HepG2 (cell line): Measurements from ENCODE around the gene CFHR2. TPM values are rescaled to one million over a fixed set of nuclear protein-coding genes. Genes with fewer than 3 reads are reported as not detected.

Experiments used
- ATAC-seq: fragments of 200-7000 bp; cut with Tn5 transposase; 3 replicates; pipeline ENCODE4 v1.9.1; 2020; ENCODE audit warnings: mild to moderate bottlenecking, moderate library complexity
- BruUV-seq: library from RNA; stranded (reverse); fragments of 400-500 nt; replicated peaks from 2 replicates; lab custom pipeline; 2021; lab: Mats Ljungman, UMichigan
- CTCF ChIA-PET: fragments of 300-600 bp; formaldehyde crosslinking; extraction: SDS; loops from one replicate; lab custom pipeline; 2021; ENCODE audit warnings: low total read pairs, inconsistent platforms, low intra/inter-chr PET ratio; lab: Yijun Ruan, JAX
- POLR2A ChIA-PET: fragments of 350-600 bp; sonication (Branson Sonifier 250); formaldehyde crosslinking; loops from one replicate; lab custom pipeline; 2020; ENCODE audit warnings: antibody characterized with exemption, inconsistent platforms; lab: Yijun Ruan, JAX
- DNase-seq: peaks from one replicate; pipeline ENCODE4 v3.0.0-alpha.2; 2015; ENCODE audit warnings: low spot score
- FAIRE-seq: peaks from 3 replicates; lab custom pipeline; 2011; peaks lifted over from hg19 to GRCh38; lab: Jason Lieb, UNC
- H2AFZ ChIP-seq: one replicate; pipeline ENCODE4 v1.6.1; 2011; ENCODE audit warnings: low read length, inconsistent platforms
- H3K27ac ChIP-seq: fragments of 300-600 bp; 3 replicates; pipeline ENCODE4 v1.8.0; 2011; ENCODE audit warnings: mixed run types, mild to moderate bottlenecking, mixed read lengths, low read length, inconsistent platforms; ENCODE audit not compliant: insufficient read depth; ENCODE audit errors: extremely low read length
- H3K27me3 ChIP-seq, 2 experiments: fragments of 200-600 bp in 1 of 2; 2 replicates in 1 of 2; 3 replicates in 1 of 2; pipeline versions ENCODE4 v1.6.0 to v1.8.0; 2011; ENCODE audit warnings: low read length in 2 of 2, mild to moderate bottlenecking in 2 of 2, moderate library complexity in 2 of 2, inconsistent platforms in 1 of 2; ENCODE audit not compliant: insufficient read depth in 2 of 2, control insufficient read depth in 1 of 2
- H3K36me3 ChIP-seq, 2 experiments: fragments of 200-600 bp in 1 of 2; replicated peaks in 1 of 2; 2 replicates in 1 of 2; 3 replicates in 1 of 2; pipeline versions ENCODE4 v1.5.1 to v1.8.0; 2011; ENCODE audit warnings: low read length in 2 of 2, inconsistent platforms in 1 of 2; ENCODE audit not compliant: insufficient read depth in 2 of 2, control insufficient read depth in 1 of 2
- H3K4me1 ChIP-seq: 2 replicates; pipeline ENCODE4 v1.5.1; 2012; ENCODE audit warnings: low read length, inconsistent platforms; ENCODE audit not compliant: insufficient read depth
- H3K4me2 ChIP-seq: 2 replicates; pipeline ENCODE4 v1.6.0; 2011; ENCODE audit warnings: low read depth, low read length, inconsistent platforms
- H3K4me3 ChIP-seq, 3 experiments: fragments of 200-600 bp in 1 of 3; sonication (generic), shearing (Covaris generic) in 1 of 3; replicated peaks in 1 of 3; 2 replicates each; pipeline ENCODE4 v1.5.1; 2011 to 2016; ENCODE audit warnings: low read length in 3 of 3, inconsistent platforms in 2 of 3, low read depth in 2 of 3, mild to moderate bottlenecking in 2 of 3, control low read depth in 1 of 3, mixed read lengths in 1 of 3; ENCODE audit not compliant: insufficient read depth in 1 of 3
- H3K79me2 ChIP-seq: one replicate; pipeline ENCODE4 v1.6.1; 2011; ENCODE audit warnings: low read length, inconsistent platforms; ENCODE audit not compliant: insufficient read depth
- H3K9ac ChIP-seq: 2 replicates; pipeline ENCODE4 v1.6.0; 2011; ENCODE audit warnings: mild to moderate bottlenecking, low read depth, low read length, inconsistent platforms; ENCODE audit not compliant: insufficient read depth
- H3K9me3 ChIP-seq: 2 replicates; pipeline ENCODE4 v1.5.1; 2012; ENCODE audit warnings: mild to moderate bottlenecking, low read length
- H4K20me1 ChIP-seq: 2 replicates; pipeline ENCODE4 v1.6.0; 2011; ENCODE audit warnings: inconsistent platforms, mild to moderate bottlenecking, low read length, moderate library complexity; ENCODE audit not compliant: insufficient read depth
- MAFF ChIP-seq: IDR thresholded peaks from 2 replicates; pipeline ENCODE4 v1.6.1; 2011; ENCODE audit warnings: low read depth, low read length, improper control_type of control experiment
- MAFK ChIP-seq, 2 experiments: IDR thresholded peaks in 1 of 2; conservative IDR thresholded peaks in 1 of 2; 2 replicates each; pipeline ENCODE4 v1.6.1; 2011; ENCODE audit warnings: improper control_type of control experiment in 2 of 2, low read length in 2 of 2
- NFE2L2 ChIP-seq: fragments of 150-350 bp; IDR thresholded peaks from 2 replicates; pipeline ENCODE4 v1.6.1; 2014; ENCODE audit warnings: low read length
- TBX3 ChIP-seq: fragments of 450-650 bp; IDR thresholded peaks from 2 replicates; pipeline ENCODE4 v1.6.1; 2017; ENCODE audit warnings: antibody characterized with exemption, mild to moderate bottlenecking, inconsistent platforms, borderline replicate concordance
- WGBS: methylation state at CpG from one replicate; pipeline ENCODE4 v1.1.6; 2017; ENCODE audit warnings: low lambda C conversion rate; 5-methylcytosine and 5-hydroxymethylcytosine counted together
- in situ Hi-C: cut with HindIII; loops from 2 replicates; pipeline ENCODE4 v1.10.0; 2017; ENCODE audit warnings: low pct_unique_long_range_greater_than_20kb; ENCODE audit not compliant: extremely low pct_ligation_motif_present
- intact Hi-C: fragments of 100-400 bp; cut with micrococcal nuclease; formaldehyde crosslinking; loops from one replicate; pipeline ENCODE4 v1.10.0; 2022; ENCODE audit not compliant: unreplicated experiment
- polyA plus RNA-seq, 8 experiments: library from polyadenylated mRNA; depleted of rRNA in 3 of 8; stranded (reverse) in 7 of 8; unstranded in 1 of 8; fragments of >200 nt; fragmentation: Illumina TruSeq in 4 of 8; extraction: Trizol in 4 of 8; gene quantifications; 2 replicates each; pipeline versions ENCODE4 v1.2.1 to v1.2.3, GENCODE V29; 2011 to 2016; ENCODE audit warnings: low read depth in 4 of 8, missing spikeins in 1 of 8, mixed read lengths in 1 of 8; ENCODE audit not compliant: insufficient read depth in 1 of 8
- total RNA-seq, 5 experiments: library from RNA; depleted of rRNA; stranded (reverse); fragments of >200 nt; fragmentation: Illumina TruSeq; extraction: Trizol; gene quantifications; 2 replicates each; pipeline ENCODE4 v1.2.3, GENCODE V29; 2016; ENCODE audit warnings: low read depth in 1 of 5
- TF ChIP-seq, protein P1 (sequence below): sonication (generic); formaldehyde crosslinking; IDR thresholded peaks from 2 replicates; pipeline ENCODE4 v1.5.0; 2020; ENCODE audit warnings: mild to moderate bottlenecking, missing genetic modification reagents
- TF ChIP-seq, protein P2 (sequence below): sonication (generic); formaldehyde crosslinking; IDR thresholded peaks from 2 replicates; pipeline ENCODE4 v1.4.0; 2020; ENCODE audit warnings: missing genetic modification reagents

The CFHR2 gene
- total and polyA plus RNA-seq, 2 of the 13 experiments (the other 11 are each of a cell fraction or from before 2014, with no cell fraction given) = not detected

DNA sequence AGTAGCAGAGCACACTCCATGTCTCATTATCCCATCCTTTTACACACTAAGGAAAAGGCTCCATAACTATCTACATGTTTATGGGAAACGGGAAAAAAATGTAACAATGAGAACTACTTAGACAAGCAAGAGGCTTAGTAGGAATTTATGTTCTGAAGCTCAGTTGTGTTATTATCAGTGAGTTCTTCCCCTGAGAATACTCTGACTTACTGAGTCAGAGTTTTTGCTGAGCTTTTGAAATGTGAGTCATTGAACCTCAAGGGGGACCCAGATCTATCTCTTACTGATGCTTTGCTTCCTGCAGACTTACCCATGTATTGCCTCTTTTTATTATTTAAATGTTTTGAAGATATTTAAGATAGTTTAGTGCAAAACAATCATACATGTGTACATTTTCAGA lies 53.9 kb downstream of the CFHR2 start:
- Histone ChIP-seq H3K4me3 (no peak overlapping the region), H3K4me1 (no peaks in the 10 kb centered on the region), H3K9ac (no peak overlapping the region), H2AFZ (no peak overlapping the region), H3K9me3 (no peaks in the 10 kb centered on the region), H3K4me2 (no peak overlapping the region), H4K20me1 (no peaks in the 10 kb centered on the region), H3K36me3 (no peaks in the 10 kb centered on the region), H3K27ac (no peak overlapping the region), H3K27me3 (no peaks in the 10 kb centered on the region; a peak in 1 of 5 replicates), H3K79me2 (no peaks in the 10 kb centered on the region)
- in situ Hi-C loops (no loop called here), intact Hi-C loops (no loop called here)
- no peak for FAIRE-seq
- 33% methylated on average over 1 of the region's 1 CpG for WGBS
- POLR2A ChIA-PET = no interaction called here
- no peak for DNase-seq
- ATAC-seq = no peak
- BruUV-seq = no TSS peak
- CTCF ChIA-PET = no interaction called here
- TF ChIP-seq MAFK (conservative IDR thresholded peaks at IDR 0.05 in 1 of 2, IDR thresholded peaks at IDR 0.05 in 1 of 2; ENCODE audit: low read length in 2 of 2) = peak; percentile 10 to 38; a peak in 2 of 4 replicates
- TF ChIP-seq TBX3 = no peak

- DNase-seq = no peak
- intact Hi-C loops = no loop called here
- WGBS = 17% methylated on average over 2 of the region's 2 CpGs
- Histone ChIP-seq H3K27ac (no peak overlapping the region), H3K79me2 (no peaks in the 10 kb centered on the region), H3K4me1 (no peaks in the 10 kb centered on the region), H3K9me3 (no peaks in the 10 kb centered on the region), H3K9ac (no peak overlapping the region), H3K4me2 (no peak overlapping the region), H4K20me1 (no peaks in the 10 kb centered on the region), H3K27me3 (no peaks in the 10 kb centered on the region; a peak in 1 of 5 replicates), H3K4me3 (no peak overlapping the region), H3K36me3 (no peaks in the 10 kb centered on the region), H2AFZ (no peak overlapping the region)
- CTCF ChIA-PET = no interaction called here
- BruUV-seq = no TSS peak
- POLR2A ChIA-PET = no interaction called here
- peak; percentile 70; the same call in 1 of the 2 replicates for TF ChIP-seq NFE2L2
- 0 out of 4 replicates have a peak, but pooled peaks of 1 of the 2 experiments have one; percentile 8 for TF ChIP-seq MAFK (conservative IDR thresholded peaks at IDR 0.05 in 1 of 2, IDR thresholded peaks at IDR 0.05 in 1 of 2; ENCODE audit: low read length in 2 of 2)
- TF ChIP-seq, protein P1, sequence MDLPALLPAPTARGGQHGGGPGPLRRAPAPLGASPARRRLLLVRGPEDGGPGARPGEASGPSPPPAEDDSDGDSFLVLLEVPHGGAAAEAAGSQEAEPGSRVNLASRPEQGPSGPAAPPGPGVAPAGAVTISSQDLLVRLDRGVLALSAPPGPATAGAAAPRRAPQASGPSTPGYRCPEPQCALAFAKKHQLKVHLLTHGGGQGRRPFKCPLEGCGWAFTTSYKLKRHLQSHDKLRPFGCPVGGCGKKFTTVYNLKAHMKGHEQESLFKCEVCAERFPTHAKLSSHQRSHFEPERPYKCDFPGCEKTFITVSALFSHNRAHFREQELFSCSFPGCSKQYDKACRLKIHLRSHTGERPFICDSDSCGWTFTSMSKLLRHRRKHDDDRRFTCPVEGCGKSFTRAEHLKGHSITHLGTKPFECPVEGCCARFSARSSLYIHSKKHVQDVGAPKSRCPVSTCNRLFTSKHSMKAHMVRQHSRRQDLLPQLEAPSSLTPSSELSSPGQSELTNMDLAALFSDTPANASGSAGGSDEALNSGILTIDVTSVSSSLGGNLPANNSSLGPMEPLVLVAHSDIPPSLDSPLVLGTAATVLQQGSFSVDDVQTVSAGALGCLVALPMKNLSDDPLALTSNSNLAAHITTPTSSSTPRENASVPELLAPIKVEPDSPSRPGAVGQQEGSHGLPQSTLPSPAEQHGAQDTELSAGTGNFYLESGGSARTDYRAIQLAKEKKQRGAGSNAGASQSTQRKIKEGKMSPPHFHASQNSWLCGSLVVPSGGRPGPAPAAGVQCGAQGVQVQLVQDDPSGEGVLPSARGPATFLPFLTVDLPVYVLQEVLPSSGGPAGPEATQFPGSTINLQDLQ = no peak
- TF ChIP-seq MAFF = no peak
- TF ChIP-seq, protein P2, sequence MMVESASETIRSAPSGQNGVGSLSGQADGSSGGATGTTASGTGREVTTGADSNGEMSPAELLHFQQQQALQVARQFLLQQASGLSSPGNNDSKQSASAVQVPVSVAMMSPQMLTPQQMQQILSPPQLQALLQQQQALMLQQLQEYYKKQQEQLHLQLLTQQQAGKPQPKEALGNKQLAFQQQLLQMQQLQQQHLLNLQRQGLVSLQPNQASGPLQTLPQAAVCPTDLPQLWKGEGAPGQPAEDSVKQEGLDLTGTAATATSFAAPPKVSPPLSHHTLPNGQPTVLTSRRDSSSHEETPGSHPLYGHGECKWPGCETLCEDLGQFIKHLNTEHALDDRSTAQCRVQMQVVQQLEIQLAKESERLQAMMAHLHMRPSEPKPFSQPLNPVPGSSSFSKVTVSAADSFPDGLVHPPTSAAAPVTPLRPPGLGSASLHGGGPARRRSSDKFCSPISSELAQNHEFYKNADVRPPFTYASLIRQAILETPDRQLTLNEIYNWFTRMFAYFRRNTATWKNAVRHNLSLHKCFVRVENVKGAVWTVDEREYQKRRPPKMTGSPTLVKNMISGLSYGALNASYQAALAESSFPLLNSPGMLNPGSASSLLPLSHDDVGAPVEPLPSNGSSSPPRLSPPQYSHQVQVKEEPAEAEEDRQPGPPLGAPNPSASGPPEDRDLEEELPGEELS (CRISPR knock-in tag) = no peak
- in situ Hi-C loops = no loop called here
- FAIRE-seq = no peak
- no peak for ATAC-seq
Observed at GRCh38 chr1:197001828-197002227, 58.3 kb downstream of the CFHR2 start.
